Inflammatory macrophage treated with lipopolysaccharide for 1 hour (primary cell): ENCODE results near the gene COL23A1.

Source experiments
- DNase-seq, 2 donors: peaks; one replicate each; pipeline ENCODE4 v3.0.0-alpha.2; 2020 to 2022

COL23A1 gene

GRCh38 chr5:178333821-178334481, 256.2 kb downstream of the COL23A1 start:
- DNase-seq = peak in 1 of 2 donors; percentile 25

- DNase-seq = no peak
Measured at GRCh38 chr5:178332210-178332641, 258.0 kb downstream of the COL23A1 start.

- DNase-seq = no peak
Measured at GRCh38 chr5:178331491-178331996, 258.6 kb downstream of the COL23A1 start.

- peak; percentile 38 to 44 for DNase-seq
Measured at GRCh38 chr5:178330791-178331404, 259.3 kb downstream of the COL23A1 start.

GRCh38 chr5:178328826-178329730, 261.1 kb downstream of the COL23A1 start:
- DNase-seq = no peak

- DNase-seq = peak in 1 of 2 donors; percentile 16
Measured at GRCh38 chr5:178327931-178328711, 262.1 kb downstream of the COL23A1 start.

- DNase-seq = no peak
Measured at GRCh38 chr5:178327446-178327845, 262.7 kb downstream of the COL23A1 start.

- DNase-seq = no peak
Measured at GRCh38 chr5:178326374-178326715, 263.8 kb downstream of the COL23A1 start.

GRCh38 chr5:178325679-178326373, 264.4 kb downstream of the COL23A1 start:
- DNase-seq = no peak

- DNase-seq = no peak
Measured at GRCh38 chr5:178325311-178325678, 264.9 kb downstream of the COL23A1 start.

GRCh38 chr5:178324481-178325310, 265.5 kb downstream of the COL23A1 start:
- DNase-seq = no peak

GRCh38 chr5:178323961-178324360, 266.2 kb downstream of the COL23A1 start:
- no peak for DNase-seq

- no peak for DNase-seq
Measured at GRCh38 chr5:178323541-178323865, 266.7 kb downstream of the COL23A1 start.

GRCh38 chr5:178322736-178323540, 267.3 kb downstream of the COL23A1 start:
- no peak for DNase-seq

GRCh38 chr5:178320281-178320855, 269.8 kb downstream of the COL23A1 start:
- DNase-seq = no peak

GRCh38 chr5:178319541-178320041, 270.6 kb downstream of the COL23A1 start:
- no peak for DNase-seq

GRCh38 chr5:178318893-178319292, 271.3 kb downstream of the COL23A1 start:
- no peak for DNase-seq

GRCh38 chr5:178318382-178318781, 271.8 kb downstream of the COL23A1 start:
- DNase-seq = no peak

GRCh38 chr5:178317727-178318126, 272.5 kb downstream of the COL23A1 start:
- peak; percentile 20 to 40 for DNase-seq
